Left ventricle myocardium inferior (tissue), 1 donor: ENCODE measurements around the gene CPA1. TPM values are rescaled to one million over a fixed set of nuclear protein-coding genes. Genes with fewer than 3 reads are reported as not detected.

ENCODE experiments used
- DNase-seq: peaks from one replicate; pipeline ENCODE4 v3.0.0-alpha.2; 2020
- H3K27ac ChIP-seq: fragments of 200-600 bp; replicated peaks from 2 replicates; pipeline ENCODE4 v1.8.0; 2021
- H3K27me3 ChIP-seq: fragments of 200-600 bp; 2 replicates; pipeline ENCODE4 v1.8.0; 2021; ENCODE audit warnings: low read depth
- H3K36me3 ChIP-seq: fragments of 200-600 bp; 2 replicates; pipeline ENCODE4 v1.8.0; 2021
- H3K4me1 ChIP-seq: fragments of 200-600 bp; 2 replicates; pipeline ENCODE4 v1.8.0; 2021
- H3K4me3 ChIP-seq: fragments of 200-600 bp; 2 replicates; pipeline ENCODE4 v1.8.0; 2021; ENCODE audit warnings: mild to moderate bottlenecking, moderate library complexity
- H3K9me3 ChIP-seq: fragments of 200-600 bp; replicated peaks from 2 replicates; pipeline ENCODE4 v1.8.0; 2021
- intact Hi-C: fragments of 100-400 bp; cut with micrococcal nuclease; formaldehyde crosslinking; loops from one replicate; pipeline ENCODE4 v1.11.0; 2022
- total RNA-seq: library from RNA; stranded (reverse); fragmentation: NEBNext Ultra II Directional; extraction: Animal tissue kit (Norgen Biotek cat#: 25700); gene quantifications from one replicate; pipeline ENCODE4 v1.2.1, GENCODE V29; 2021
- TF ChIP-seq, protein P1 (sequence below): fragments of 200-600 bp; IDR thresholded peaks from 2 replicates; pipeline ENCODE4 v1.8.0; 2021; ENCODE audit warnings: antibody characterized with exemption, mild to moderate bottlenecking, borderline replicate concordance
- donor health status: DM: no; HTN: yes; CAD: no; lungs with severe emphysema.

CPA1 gene
- total RNA-seq, 1 donor from 2014 or later, result not detected

DNA sequence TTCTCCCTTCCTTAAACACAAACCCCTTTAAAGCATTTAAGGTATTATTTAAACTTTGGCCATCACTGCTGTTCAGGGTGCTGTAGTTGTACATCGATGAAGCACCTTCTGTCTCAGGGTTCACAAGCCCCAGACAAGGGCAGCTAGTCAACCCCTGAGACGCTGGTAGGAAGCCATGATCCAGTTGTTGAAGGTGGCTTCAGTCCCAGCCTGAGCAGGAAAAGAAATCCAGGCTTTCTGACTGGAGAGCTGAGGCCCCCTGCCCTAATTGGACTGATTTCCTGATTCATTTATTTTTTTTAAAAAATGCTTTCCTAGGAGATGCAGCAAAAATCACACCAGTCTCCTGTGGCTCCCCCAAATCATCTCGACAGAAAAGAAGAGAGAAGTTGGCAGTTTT, 15.8 kb downstream of the CPA1 start:
- no peak overlapping the region for H3K27ac ChIP-seq
- TF ChIP-seq, protein P1, sequence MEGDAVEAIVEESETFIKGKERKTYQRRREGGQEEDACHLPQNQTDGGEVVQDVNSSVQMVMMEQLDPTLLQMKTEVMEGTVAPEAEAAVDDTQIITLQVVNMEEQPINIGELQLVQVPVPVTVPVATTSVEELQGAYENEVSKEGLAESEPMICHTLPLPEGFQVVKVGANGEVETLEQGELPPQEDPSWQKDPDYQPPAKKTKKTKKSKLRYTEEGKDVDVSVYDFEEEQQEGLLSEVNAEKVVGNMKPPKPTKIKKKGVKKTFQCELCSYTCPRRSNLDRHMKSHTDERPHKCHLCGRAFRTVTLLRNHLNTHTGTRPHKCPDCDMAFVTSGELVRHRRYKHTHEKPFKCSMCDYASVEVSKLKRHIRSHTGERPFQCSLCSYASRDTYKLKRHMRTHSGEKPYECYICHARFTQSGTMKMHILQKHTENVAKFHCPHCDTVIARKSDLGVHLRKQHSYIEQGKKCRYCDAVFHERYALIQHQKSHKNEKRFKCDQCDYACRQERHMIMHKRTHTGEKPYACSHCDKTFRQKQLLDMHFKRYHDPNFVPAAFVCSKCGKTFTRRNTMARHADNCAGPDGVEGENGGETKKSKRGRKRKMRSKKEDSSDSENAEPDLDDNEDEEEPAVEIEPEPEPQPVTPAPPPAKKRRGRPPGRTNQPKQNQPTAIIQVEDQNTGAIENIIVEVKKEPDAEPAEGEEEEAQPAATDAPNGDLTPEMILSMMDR, result no peak
- intact Hi-C loops, result no loop called here
- H3K27me3 ChIP-seq, result no peaks in the 10 kb centered on the region
- H3K36me3 ChIP-seq, result peaks cover 18% of the 10 kb centered on the region
- H3K4me3 ChIP-seq, result no peak overlapping the region
- no peaks in the 10 kb centered on the region for H3K9me3 ChIP-seq
- no peak for DNase-seq
- H3K4me1 ChIP-seq, result peaks cover 10% of the 10 kb centered on the region

GRCh38 chr7:130397051-130397757, 16.9 kb downstream of the CPA1 start:
- TF ChIP-seq, protein P1, result no peak
- DNase-seq, result no peak
- H3K4me3 ChIP-seq, result no peak overlapping the region
- no peaks in the 10 kb centered on the region for H3K27me3 ChIP-seq
- peaks cover 10% of the 10 kb centered on the region for H3K4me1 ChIP-seq
- H3K27ac ChIP-seq, result no peak overlapping the region
- intact Hi-C loops, result no loop called here
- peaks cover 18% of the 10 kb centered on the region for H3K36me3 ChIP-seq
- no peaks in the 10 kb centered on the region for H3K9me3 ChIP-seq

- TF ChIP-seq, protein P1, result no peak
- H3K4me1 ChIP-seq, result peaks cover 6% of the 10 kb centered on the region
- no peaks in the 10 kb centered on the region for H3K27me3 ChIP-seq
- H3K4me3 ChIP-seq, result no peak overlapping the region
- H3K9me3 ChIP-seq, result no peaks in the 10 kb centered on the region
- peaks cover 23% of the 10 kb centered on the region for H3K36me3 ChIP-seq
- no peak for DNase-seq
- no peak overlapping the region for H3K27ac ChIP-seq
- intact Hi-C loops, result no loop called here
Observed at GRCh38 chr7:130397758-130398073, 17.4 kb downstream of the CPA1 start.

- Histone ChIP-seq H3K4me1 (no peaks in the 10 kb centered on the region), H3K27ac (no peak overlapping the region), H3K27me3 (no peaks in the 10 kb centered on the region), H3K4me3 (no peak overlapping the region), H3K9me3 (no peaks in the 10 kb centered on the region), H3K36me3 (peaks cover 29% of the 10 kb centered on the region)
- intact Hi-C loops, result no loop called here
- no peak for DNase-seq
- TF ChIP-seq, protein P1, result no peak
Observed at GRCh38 chr7:130398526-130399090, 18.3 kb downstream of the CPA1 start.

DNA sequence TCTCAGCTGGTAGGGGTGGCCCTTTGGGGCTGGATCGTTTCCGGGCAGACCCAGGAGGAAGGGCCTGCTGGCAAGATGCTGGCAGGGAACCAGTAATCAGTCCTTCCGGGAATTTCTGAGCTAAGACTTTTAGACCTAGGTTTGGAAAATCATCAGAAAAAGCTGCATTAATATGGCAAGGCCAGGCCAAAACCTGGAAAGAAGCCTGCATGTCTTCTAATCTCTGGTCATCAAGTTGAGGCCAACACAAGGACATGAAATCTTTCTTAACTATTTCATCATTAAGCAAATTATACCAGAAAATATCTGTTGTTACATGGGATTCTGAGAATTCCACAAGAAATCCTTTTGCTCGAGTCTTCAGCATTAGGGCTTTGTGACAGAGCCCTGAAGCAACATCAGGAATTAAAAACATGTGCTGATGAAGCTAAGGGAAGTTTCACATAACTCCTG, 19.9 kb downstream of the CPA1 start:
- Histone ChIP-seq H3K4me1 (no peaks in the 10 kb centered on the region), H3K9me3 (no peaks in the 10 kb centered on the region), H3K27ac (peak overlapping the region; percentile 3), H3K27me3 (no peaks in the 10 kb centered on the region), H3K4me3 (no peak overlapping the region), H3K36me3 (peaks cover 40% of the 10 kb centered on the region)
- intact Hi-C loops, result no loop called here
- TF ChIP-seq, protein P1, result no peak
- no peak for DNase-seq
